PC-3 (cell line): ENCODE results near the gene R3HDM4. TPM values are rescaled to one million over a fixed set of nuclear protein-coding genes. Genes with fewer than 3 reads are reported as not detected.
"Not testable (repeated sequence)": the region's sequence is repeated elsewhere in the genome, so short reads cannot be mapped to it uniquely, and the experiment has no call there.

Source experiments
- ATAC-seq: fragments of 200-7000 bp; cut with Tn5 transposase; 2 replicates; pipeline ENCODE4 v1.9.1; 2020; ENCODE audit warnings: mild to moderate bottlenecking, moderate library complexity
- BruUV-seq: library from RNA; stranded (reverse); fragments of 400-500 nt; replicated peaks from 2 replicates; lab custom pipeline; 2021; lab: Mats Ljungman, UMichigan
- CTCF ChIA-PET: fragments of 300-600 bp; sonication (Branson Sonifier 250); formaldehyde crosslinking; loops from one replicate; lab custom pipeline; 2022; ENCODE audit warnings: antibody characterized with exemption; lab: Charles Lee
- POLR2A ChIA-PET: fragments of 300-600 bp; sonication (Branson Sonifier 250); formaldehyde crosslinking; loops from one replicate; lab custom pipeline; 2022; ENCODE audit warnings: antibody characterized with exemption; ENCODE audit not compliant: unreplicated experiment; lab: Charles Lee
- DNase-seq: peaks from one replicate; pipeline ENCODE4 v3.0.0-alpha.2; 2015
- H2AFZ ChIP-seq: fragments of 300-600 bp; sonication (generic); 2 replicates; pipeline ENCODE4 v1.6.0; 2016; ENCODE audit warnings: antibody characterized with exemption, low read length
- H3F3A ChIP-seq: fragments of 300-600 bp; sonication (generic); one replicate; pipeline ENCODE4 v1.6.0; 2017; ENCODE audit warnings: antibody characterized with exemption, low read length, control low read depth, mild to moderate bottlenecking; ENCODE audit not compliant: unreplicated experiment
- H3K27ac ChIP-seq: fragments of 300-600 bp; sonication (generic); 2 replicates; pipeline ENCODE4 v1.5.1; 2016; ENCODE audit warnings: mild to moderate bottlenecking, low read length
- H3K27me3 ChIP-seq: fragments of 300-600 bp; sonication (generic); 2 replicates; pipeline ENCODE4 v1.6.1; 2016; ENCODE audit warnings: low read length, mixed read lengths
- H3K36me3 ChIP-seq: fragments of 300-600 bp; sonication (generic); 2 replicates; pipeline ENCODE4 v1.6.1; 2016; ENCODE audit warnings: low read depth, mixed run types, low read length, mixed read lengths
- H3K4me1 ChIP-seq: fragments of 300-600 bp; sonication (generic); 2 replicates; pipeline ENCODE4 v1.5.1; 2016; ENCODE audit warnings: low read length; ENCODE audit not compliant: insufficient read depth
- H3K4me2 ChIP-seq: fragments of 300-600 bp; sonication (generic); 2 replicates; pipeline ENCODE4 v1.6.0; 2016; ENCODE audit warnings: low read length
- H3K4me3 ChIP-seq: fragments of 300-600 bp; sonication (generic); 2 replicates; pipeline ENCODE4 v1.5.1; 2016; ENCODE audit warnings: mild to moderate bottlenecking, low read length, mixed read lengths
- H3K79me2 ChIP-seq: fragments of 300-600 bp; sonication (generic); 2 replicates; pipeline ENCODE4 v1.6.1; 2017; ENCODE audit warnings: low read length, mixed read lengths
- H3K9ac ChIP-seq: fragments of 300-600 bp; sonication (generic); 2 replicates; pipeline ENCODE4 v1.6.0; 2016; ENCODE audit warnings: mild to moderate bottlenecking, low read length
- H3K9me2 ChIP-seq: fragments of 300-600 bp; sonication (generic); replicated peaks from 2 replicates; pipeline ENCODE4 v1.6.1; 2016; ENCODE audit warnings: mixed run types, low read length, mixed read lengths
- H3K9me3 ChIP-seq: fragments of 300-600 bp; sonication (generic); 2 replicates; pipeline ENCODE4 v1.6.1; 2016; ENCODE audit warnings: low read length, mixed read lengths
- H4K20me1 ChIP-seq: fragments of 300-600 bp; sonication (generic); 2 replicates; pipeline ENCODE4 v1.6.1; 2016; ENCODE audit warnings: low read length, mixed read lengths
- CTCF ChIP-seq: fragments of 300-600 bp; sonication (generic); conservative IDR thresholded peaks from 2 replicates; pipeline ENCODE4 v1.5.1; 2017; ENCODE audit warnings: antibody characterized with exemption, low read depth, mild to moderate bottlenecking, low read length
- EZH2 ChIP-seq: fragments of 300-600 bp; sonication (generic); IDR thresholded peaks from one replicate; pipeline ENCODE4 v1.6.1; 2017; ENCODE audit warnings: antibody characterized with exemption, mild to moderate bottlenecking, low read length; ENCODE audit not compliant: unreplicated experiment
- EZH2phosphoT487 ChIP-seq: fragments of 300-600 bp; sonication (generic); IDR thresholded peaks from 2 replicates; pipeline ENCODE4 v1.6.1; 2018; ENCODE audit warnings: mild to moderate bottlenecking, antibody characterized with exemption, low read length, borderline replicate concordance
- intact Hi-C: fragments of 100-400 bp; cut with micrococcal nuclease; formaldehyde crosslinking; loops from 2 replicates; pipeline ENCODE4 v1.9.0; 2023
- total RNA-seq: library from RNA; depleted of rRNA; stranded (reverse); fragments of >200 nt; gene quantifications from 2 replicates; pipeline ENCODE4 v1.2.3, GENCODE V29; 2014

The R3HDM4 gene
- total RNA-seq, 1 experiment from 2014 or later: 44.9 TPM

GRCh38 chr19:879711-880438, 33.1 kb downstream of the R3HDM4 start:
- no peak for TF ChIP-seq CTCF
- TF ChIP-seq EZH2: no peak
- no peak for TF ChIP-seq EZH2phosphoT487

GRCh38 chr19:878751-879561, 34.1 kb downstream of the R3HDM4 start:
- H3K9me2 ChIP-seq, H3K27ac ChIP-seq, POLR2A ChIA-PET, H3K27me3 ChIP-seq, H3K9me3 ChIP-seq, H4K20me1 ChIP-seq, H3F3A ChIP-seq, H3K79me2 ChIP-seq, DNase-seq, H3K36me3 ChIP-seq, ATAC-seq, H2AFZ ChIP-seq, H3K9ac ChIP-seq, H3K4me2 ChIP-seq, intact Hi-C loops, H3K4me3 ChIP-seq, BruUV-seq, H3K4me1 ChIP-seq: not testable (repeated sequence)
- CTCF ChIA-PET: interaction anchor here (0.6 kb wide), 1 partner anchor 45 kb away, joined by 4 read pairs; no protein-coding TSS in a partner anchor

More at GRCh38 chr19:879711-880438, 33.1 kb downstream of the R3HDM4 start:
- DNase-seq: no peak
- no TSS peak for BruUV-seq
- H3K27ac ChIP-seq: no peak overlapping the region
- H3K9ac ChIP-seq: no peak overlapping the region
- H4K20me1 ChIP-seq: no peaks in the 10 kb centered on the region
- H3K36me3 ChIP-seq: peaks cover 5% of the 10 kb centered on the region; the same call in 1 of the 2 replicates
- intact Hi-C loops: no loop called here
- CTCF ChIA-PET: no interaction called here
- H3K27me3 ChIP-seq: no peaks in the 10 kb centered on the region
- H3K4me1 ChIP-seq: peaks cover 9% of the 10 kb centered on the region; the same call in 1 of the 2 replicates
- H3K9me3 ChIP-seq: no peaks in the 10 kb centered on the region
- no peaks in the 10 kb centered on the region for H3F3A ChIP-seq
- H3K4me2 ChIP-seq: no peak overlapping the region
- H2AFZ ChIP-seq: no peak overlapping the region
- POLR2A ChIA-PET: no interaction called here
- no peak for ATAC-seq
- no peak overlapping the region for H3K4me3 ChIP-seq
- no peaks in the 10 kb centered on the region for H3K9me2 ChIP-seq
- no peaks in the 10 kb centered on the region for H3K79me2 ChIP-seq

- H3K4me1 ChIP-seq, H3K4me2 ChIP-seq, H3K79me2 ChIP-seq, intact Hi-C loops, H3F3A ChIP-seq, H3K27ac ChIP-seq, ATAC-seq, H3K27me3 ChIP-seq, POLR2A ChIA-PET, H2AFZ ChIP-seq, BruUV-seq, H3K9me2 ChIP-seq, H3K9me3 ChIP-seq, H3K36me3 ChIP-seq, H4K20me1 ChIP-seq, H3K4me3 ChIP-seq, DNase-seq, H3K9ac ChIP-seq: not testable (repeated sequence)
- CTCF ChIA-PET: interaction anchor here (0.6 kb wide), 1 partner anchor 46 kb away, joined by 4 read pairs; no protein-coding TSS in a partner anchor
These were observed 34.9 kb downstream of the R3HDM4 start for GRCh38 chr19:877992-878660.
